IMR-90 (cell line): ENCODE measurements around the gene UGT1A4. TPM values are rescaled to one million over a fixed set of nuclear protein-coding genes. Genes with fewer than 3 reads are reported as not detected.

Source experiments
- ATAC-seq: fragments of 200-7000 bp; cut with Tn5 transposase; 2 replicates; pipeline ENCODE4 v1.9.1; 2020; ENCODE audit warnings: low read depth, mild to moderate bottlenecking, moderate library complexity
- BruUV-seq: library from RNA; stranded (reverse); fragments of 400-500 nt; replicated peaks from 2 replicates; lab custom pipeline; 2021; lab: Mats Ljungman, UMichigan
- CTCF ChIA-PET: fragments of 300-600 bp; formaldehyde crosslinking; extraction: SDS; loops from one replicate; lab custom pipeline; 2021; ENCODE audit warnings: antibody characterized with exemption; lab: Yijun Ruan, JAX
- POLR2A ChIA-PET: fragments of 300-600 bp; sonication (Branson Sonifier 250); formaldehyde crosslinking; loops from one replicate; lab custom pipeline; 2022; ENCODE audit warnings: antibody characterized with exemption; ENCODE audit not compliant: unreplicated experiment; lab: Charles Lee
- DNase-seq: peaks from one replicate; pipeline ENCODE4 v3.0.0; 2013
- H2AFZ ChIP-seq: replicated peaks from 2 replicates; pipeline ENCODE3; 2013; ENCODE audit warnings: low read length, mild to moderate bottlenecking; ENCODE audit not compliant: poor library complexity
- H2AK5ac ChIP-seq: 2 replicates; pipeline ENCODE4 v1.6.1; 2013; ENCODE audit warnings: low read depth, low read length, inconsistent platforms
- H2AK9ac ChIP-seq: replicated peaks from 2 replicates; pipeline ENCODE3; 2013; ENCODE audit warnings: mild to moderate bottlenecking, low read depth, low read length, moderate library complexity; ENCODE audit not compliant: poor library complexity
- H2BK120ac ChIP-seq: 2 replicates; pipeline ENCODE4 v1.6.1; 2013; ENCODE audit warnings: low read depth, low read length, inconsistent platforms
- H2BK15ac ChIP-seq: 3 replicates; pipeline ENCODE4 v1.6.1; 2013; ENCODE audit warnings: low read depth, low read length, inconsistent platforms
- H2BK20ac ChIP-seq: 2 replicates; pipeline ENCODE4 v1.6.1; 2013; ENCODE audit warnings: low read depth, mild to moderate bottlenecking, inconsistent platforms, low read length, moderate library complexity
- H2BK5ac ChIP-seq: 2 replicates; pipeline ENCODE4 v1.6.1; 2013; ENCODE audit warnings: mild to moderate bottlenecking, low read depth, low read length, inconsistent platforms; ENCODE audit not compliant: poor library complexity, severe bottlenecking
- H3K14ac ChIP-seq: replicated peaks from 2 replicates; pipeline ENCODE4 v1.6.1; 2013; ENCODE audit warnings: low read depth, low read length, inconsistent platforms
- H3K18ac ChIP-seq: 2 replicates; pipeline ENCODE4 v1.6.1; 2013; ENCODE audit warnings: low read depth, low read length, control low read depth
- H3K23ac ChIP-seq: 2 replicates; pipeline ENCODE4 v1.6.1; 2013; ENCODE audit warnings: low read depth, low read length, inconsistent platforms
- H3K27ac ChIP-seq: 2 replicates; pipeline ENCODE4 v1.5.1; 2013; ENCODE audit warnings: mild to moderate bottlenecking, control low read depth, low read length; ENCODE audit not compliant: insufficient read depth
- H3K27me3 ChIP-seq: 2 replicates; pipeline ENCODE4 v1.6.1; 2013; ENCODE audit warnings: low read length; ENCODE audit not compliant: control insufficient read depth, insufficient read depth
- H3K36me3 ChIP-seq: 2 replicates; pipeline ENCODE4 v1.6.1; 2013; ENCODE audit warnings: low read length, mixed read lengths; ENCODE audit not compliant: control insufficient read depth, insufficient read depth
- H3K4ac ChIP-seq: 2 replicates; pipeline ENCODE4 v1.6.1; 2013; ENCODE audit warnings: low read depth, low read length, inconsistent platforms
- H3K4me1 ChIP-seq: 2 replicates; pipeline ENCODE4 v1.6.1; 2013; ENCODE audit warnings: low read length, mixed read lengths; ENCODE audit not compliant: control insufficient read depth, insufficient read depth
- H3K4me2 ChIP-seq: 2 replicates; pipeline ENCODE4 v1.6.1; 2013; ENCODE audit warnings: low read depth, mild to moderate bottlenecking, control low read depth, low read length, moderate library complexity
- H3K4me3 ChIP-seq: 2 replicates; pipeline ENCODE4 v1.5.1; 2013; ENCODE audit warnings: low read depth, mild to moderate bottlenecking, control low read depth, low read length, moderate library complexity; ENCODE audit not compliant: insufficient read depth
- H3K56ac ChIP-seq: 2 replicates; pipeline ENCODE4 v1.6.1; 2013; ENCODE audit warnings: low read length, inconsistent platforms; ENCODE audit not compliant: insufficient read depth; ENCODE audit errors: extremely low read depth
- H3K79me1 ChIP-seq, 2 experiments: 2 replicates each; pipeline ENCODE4 v1.6.1; 2013; ENCODE audit warnings: low read length in 2 of 2, inconsistent platforms in 1 of 2, low read depth in 1 of 2
- H3K9ac ChIP-seq: 2 replicates; pipeline ENCODE4 v1.6.1; 2013; ENCODE audit warnings: low read depth, low read length, control low read depth
- H3K9me1 ChIP-seq: 2 replicates; pipeline ENCODE4 v1.6.1; 2013; ENCODE audit warnings: low read length, inconsistent platforms; ENCODE audit not compliant: insufficient read depth
- H3K9me3 ChIP-seq: 2 replicates; pipeline ENCODE4 v1.6.1; 2013; ENCODE audit warnings: low read length; ENCODE audit not compliant: control insufficient read depth, insufficient read depth
- H4K20me1 ChIP-seq: 2 replicates; pipeline ENCODE4 v1.6.1; 2013; ENCODE audit warnings: low read length, inconsistent platforms; ENCODE audit not compliant: insufficient read depth
- H4K5ac ChIP-seq: 2 replicates; pipeline ENCODE4 v1.6.1; 2013; ENCODE audit warnings: mild to moderate bottlenecking, low read depth, low read length, control low read depth
- H4K8ac ChIP-seq, 2 experiments: 2 replicates each; pipeline ENCODE4 v1.6.1; 2013; ENCODE audit warnings: low read depth in 2 of 2, low read length in 2 of 2, control low read depth in 1 of 2, inconsistent platforms in 1 of 2
- H4K91ac ChIP-seq: 2 replicates; pipeline ENCODE4 v1.6.1; 2013; ENCODE audit warnings: low read depth, low read length, inconsistent platforms; ENCODE audit not compliant: insufficient read depth
- CHD1 ChIP-seq: IDR thresholded peaks from 2 replicates; pipeline ENCODE4 v1.6.1; 2012; ENCODE audit warnings: low read depth, low read length, improper control_type of control experiment
- FOS ChIP-seq: fragments of 150-350 bp; IDR thresholded peaks from 2 replicates; pipeline ENCODE4 v1.6.1; 2016; ENCODE audit warnings: low read depth, low read length
- MAFK ChIP-seq: IDR thresholded peaks from 2 replicates; pipeline ENCODE4 v1.6.1; 2012; ENCODE audit warnings: low read depth, low read length, improper control_type of control experiment
- NFE2L2 ChIP-seq: fragments of 150-350 bp; IDR thresholded peaks from 2 replicates; pipeline ENCODE4 v1.6.1; 2016; ENCODE audit warnings: low read depth, mild to moderate bottlenecking, low read length
- RAD21 ChIP-seq: IDR thresholded peaks from 2 replicates; pipeline ENCODE4 v1.6.1; 2012; ENCODE audit warnings: low read length, improper control_type of control experiment
- WGBS, 2 experiments: methylation state at CpG; one replicate each; pipeline versions ENCODE4 v1.1.5 to v1.1.7; 2013; ENCODE audit warnings: missing lambda C conversion rate in 2 of 2; ENCODE audit not compliant: insufficient read length in 1 of 2; ENCODE audit errors: extremely low coverage in 2 of 2; 5-methylcytosine and 5-hydroxymethylcytosine counted together
- dilution Hi-C: fragments of 300-500 bp; cut with HindIII; formaldehyde crosslinking; loops from one replicate; pipeline ENCODE4 v1.14.3; 2018; ENCODE audit warnings: low sequenced_read_pairs; ENCODE audit not compliant: unreplicated experiment
- in situ Hi-C: fragments of 300-500 bp; cut with MboI; formaldehyde crosslinking; loops from 3 replicates; pipeline ENCODE4 v1.14.3; 2019; ENCODE audit warnings: low sequenced_read_pairs, inconsistent platforms, mixed read lengths
- intact Hi-C: fragments of 100-400 bp; cut with micrococcal nuclease; formaldehyde crosslinking; loops from 2 replicates; pipeline ENCODE4 v1.10.0; 2022
- polyA plus RNA-seq, 3 experiments: library from polyadenylated mRNA; depleted of rRNA; stranded (reverse); fragments of >200 nt; gene quantifications; 2 replicates each; pipeline ENCODE4 v1.2.3, GENCODE V29; 2012; ENCODE audit warnings: low replicate concordance in 1 of 3
- total RNA-seq: library from RNA; depleted of rRNA; stranded (reverse); fragments of >200 nt; gene quantifications from 2 replicates; pipeline ENCODE4 v1.2.3, GENCODE V29; 2012
- TF ChIP-seq, protein P1 (sequence below): fragments of 150-350 bp; IDR thresholded peaks from 2 replicates; pipeline ENCODE4 v1.6.1; 2017; ENCODE audit warnings: mild to moderate bottlenecking, antibody characterized with exemption, low read length, low read depth

The UGT1A4 gene
- total and polyA plus RNA-seq, 2 of the 4 experiments (the other 2 are of a cell fraction): not detected

DNA sequence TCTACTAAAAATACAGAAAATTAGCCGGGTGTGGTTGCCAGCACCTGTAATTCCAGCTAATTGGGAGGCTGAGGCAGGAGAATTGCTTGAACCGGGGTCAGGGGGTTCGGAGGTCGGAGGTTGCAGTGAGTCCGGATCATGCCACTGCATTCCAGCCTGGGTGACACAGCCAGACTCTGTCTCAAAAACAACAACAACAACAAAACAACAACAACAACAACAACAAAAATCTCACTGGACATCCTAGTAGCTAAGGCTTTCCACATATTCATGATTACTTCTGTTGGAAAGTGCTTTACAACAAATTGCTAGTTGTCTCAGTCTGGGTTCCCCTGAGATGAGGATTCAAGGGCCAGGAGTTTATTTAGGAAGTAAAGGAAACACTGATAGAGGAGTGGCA, 55.3 kb downstream of the UGT1A4 start:
- Histone ChIP-seq H3K79me1 (no peaks in the 10 kb centered on the region), H3K4ac (no peak overlapping the region), H4K5ac (no peak overlapping the region), H3K27ac (no peak overlapping the region), H4K20me1 (no peaks in the 10 kb centered on the region), H2AK9ac (no peak overlapping the region), H2AK5ac (no peak overlapping the region), H2BK15ac (no peak overlapping the region), H2BK120ac (no peak overlapping the region), H3K14ac (no peak overlapping the region), H3K23ac (no peak overlapping the region), H3K4me1 (no peaks in the 10 kb centered on the region), H3K9me1 (no peaks in the 10 kb centered on the region), H2BK5ac (no peak overlapping the region), H4K91ac (no peak overlapping the region), H3K4me2 (no peak overlapping the region), H3K27me3 (no peaks in the 10 kb centered on the region), H3K36me3 (no peaks in the 10 kb centered on the region), H4K8ac (no peak overlapping the region), H2BK20ac (no peak overlapping the region), H3K9ac (no peak overlapping the region), H3K9me3 (peaks cover 3% of the 10 kb centered on the region; the same call in 1 of the 2 replicates), H2AFZ (no peak overlapping the region), H3K4me3 (no peak overlapping the region), H3K56ac (no peak overlapping the region), H3K18ac (no peak overlapping the region)
- ATAC-seq (no peak), DNase-seq (no peak)
- WGBS, 2 experiments: no CpG with 5 or more reads among the region's 5 CpGs
- in situ Hi-C loops (no loop called here), dilution Hi-C loops (no loop called here), intact Hi-C loops (no loop called here)
- no peak for TF ChIP-seq MAFK
- TF ChIP-seq NFE2L2: no peak
- no peak for TF ChIP-seq RAD21
- TF ChIP-seq CHD1: no peak
- no peak for TF ChIP-seq FOS
- TF ChIP-seq, protein P1, sequence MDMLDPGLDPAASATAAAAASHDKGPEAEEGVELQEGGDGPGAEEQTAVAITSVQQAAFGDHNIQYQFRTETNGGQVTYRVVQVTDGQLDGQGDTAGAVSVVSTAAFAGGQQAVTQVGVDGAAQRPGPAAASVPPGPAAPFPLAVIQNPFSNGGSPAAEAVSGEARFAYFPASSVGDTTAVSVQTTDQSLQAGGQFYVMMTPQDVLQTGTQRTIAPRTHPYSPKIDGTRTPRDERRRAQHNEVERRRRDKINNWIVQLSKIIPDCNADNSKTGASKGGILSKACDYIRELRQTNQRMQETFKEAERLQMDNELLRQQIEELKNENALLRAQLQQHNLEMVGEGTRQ: no peak
- ChIA-PET POLR2A (no interaction called here), CTCF (no interaction called here)
- no TSS peak for BruUV-seq
